ENCODE data around the gene MRTFA.
"Not testable (repeated sequence)": the region's sequence is repeated elsewhere in the genome, so short reads cannot be mapped to it uniquely, and the experiment has no call there.

The MRTFA gene

DNA sequence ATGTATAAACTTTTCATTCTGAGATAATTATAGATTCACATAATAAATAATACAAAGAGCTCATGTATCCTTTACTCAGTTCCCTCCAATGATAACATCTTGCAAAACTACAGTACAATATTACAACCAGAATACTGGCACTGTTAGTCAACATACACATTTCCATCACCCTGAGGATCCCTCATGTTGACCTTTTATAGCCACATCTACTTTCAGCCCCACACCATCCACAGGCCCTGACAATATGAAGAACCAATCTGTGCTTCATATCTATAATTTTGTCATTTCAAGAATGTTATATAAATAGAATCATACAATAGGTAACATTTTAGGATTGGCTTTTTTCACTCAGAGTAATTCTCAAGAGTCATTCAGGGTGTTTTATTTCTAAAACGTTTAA lies 115.5 kb downstream of the MRTFA start:
- DNase-seq (ENCODE audit: low read depth), result no peak

DNA sequence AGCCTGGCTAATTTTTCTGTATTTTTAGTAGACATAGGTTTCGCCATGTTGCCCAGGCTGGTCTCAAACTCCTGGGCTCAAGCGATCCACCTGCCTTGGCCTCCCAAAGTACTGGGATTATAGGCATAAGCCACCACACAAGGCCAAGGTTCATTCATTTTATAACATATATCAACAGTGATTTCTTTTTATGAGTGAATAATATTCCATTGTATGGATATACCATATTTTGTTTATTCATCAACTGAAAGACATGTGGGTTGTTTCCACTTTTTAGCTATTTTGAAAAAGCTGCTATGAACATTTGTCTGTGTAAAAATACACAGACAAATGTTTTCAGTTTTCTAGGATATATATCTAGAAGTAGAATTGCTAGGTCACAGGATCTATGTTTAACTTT lies 116.0 kb downstream of the MRTFA start:
- no peak for DNase-seq (ENCODE audit: low read depth)

DNA sequence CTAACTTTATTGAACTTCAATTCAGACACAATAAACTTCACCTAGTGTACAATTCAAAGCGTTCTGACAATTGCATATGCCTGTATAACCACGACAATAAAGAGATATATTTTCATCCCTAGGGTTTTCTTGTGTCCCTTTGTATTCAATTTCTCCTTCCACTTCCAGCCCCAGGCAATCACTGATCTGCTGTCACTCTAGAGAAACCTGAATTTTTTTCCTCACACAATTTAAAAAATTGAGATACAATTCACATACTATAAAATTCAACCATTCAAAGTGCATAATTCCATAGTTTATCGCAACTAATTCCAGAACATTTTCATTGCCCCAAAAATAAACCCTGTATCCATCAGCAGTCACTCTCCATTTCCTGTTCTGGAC lies 116.6 kb downstream of the MRTFA start:
- DNase-seq (ENCODE audit: low read depth), result no peak

DNA sequence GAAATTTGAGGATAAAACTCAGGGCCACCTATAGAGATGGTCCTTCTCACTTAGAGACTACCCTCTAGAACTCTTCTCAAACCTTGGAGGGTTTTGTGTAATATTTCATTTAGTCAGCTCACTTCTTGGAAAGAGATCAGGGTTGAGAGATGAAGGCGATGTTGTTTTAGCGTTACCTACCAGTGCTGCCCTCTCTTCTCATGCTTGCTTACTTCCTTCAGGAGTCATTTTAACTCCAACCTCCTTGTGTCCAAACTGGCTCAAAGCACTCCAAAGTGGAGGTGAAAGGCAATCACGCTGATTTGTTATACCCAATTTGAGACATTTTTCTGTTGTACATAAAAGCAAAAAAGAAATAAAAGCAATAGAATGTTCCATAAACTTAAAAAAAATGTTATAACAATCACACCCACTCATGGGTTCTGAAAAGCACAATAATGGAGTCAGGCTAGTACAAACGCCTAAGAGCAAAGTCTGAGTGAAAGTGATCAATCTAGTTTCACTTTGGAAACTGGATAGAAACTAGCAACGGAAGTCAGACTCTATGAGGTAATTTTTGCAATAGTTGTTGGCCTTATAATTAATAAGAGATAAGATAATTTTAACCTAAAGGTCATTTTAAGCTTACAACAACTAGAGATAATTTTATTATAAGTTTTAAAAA lies 117.1 kb downstream of the MRTFA start:
- DNase-seq (ENCODE audit: low read depth), result no peak

DNA sequence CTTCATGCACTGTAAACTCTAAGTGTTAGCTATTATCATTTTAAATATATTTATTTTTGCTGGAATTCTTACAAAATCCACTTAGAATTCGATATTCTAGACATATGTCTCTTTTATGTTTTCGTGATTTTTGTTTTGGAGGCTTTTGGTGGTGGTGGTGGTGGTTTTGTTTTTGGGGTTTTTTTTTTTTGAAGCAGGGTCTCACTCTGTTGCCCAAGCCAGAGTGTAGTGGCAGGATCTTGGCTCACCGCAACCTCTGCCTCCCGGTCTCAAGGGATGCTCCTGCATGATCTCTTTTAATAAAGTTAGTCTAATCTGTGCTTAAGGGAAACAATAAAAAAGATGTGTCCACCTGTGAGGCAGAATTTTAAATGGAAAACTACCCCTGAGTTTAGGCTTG lies 117.7 kb downstream of the MRTFA start:
- no peak for DNase-seq (ENCODE audit: low read depth)

DNA sequence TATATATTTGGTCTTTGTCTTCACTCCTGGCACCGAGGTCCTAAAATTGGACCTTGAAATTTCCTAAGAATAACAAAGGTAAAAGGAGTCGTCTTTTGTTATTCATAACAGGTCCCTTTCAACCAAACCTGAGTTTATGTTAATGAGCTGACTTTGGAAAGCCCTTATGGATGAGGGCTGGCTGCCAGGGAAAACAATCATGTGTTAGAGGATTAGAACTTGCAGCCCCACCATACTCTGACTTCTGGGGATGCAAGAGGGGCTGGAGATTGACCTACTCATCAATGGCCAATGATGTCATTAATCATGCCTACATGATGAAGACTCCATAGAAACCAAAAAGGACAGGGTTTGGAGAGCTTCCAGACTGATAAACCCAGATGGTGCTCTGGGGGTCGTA lies 118.9 kb downstream of the MRTFA start:
- DNase-seq (ENCODE audit: low read depth), result no peak

DNA sequence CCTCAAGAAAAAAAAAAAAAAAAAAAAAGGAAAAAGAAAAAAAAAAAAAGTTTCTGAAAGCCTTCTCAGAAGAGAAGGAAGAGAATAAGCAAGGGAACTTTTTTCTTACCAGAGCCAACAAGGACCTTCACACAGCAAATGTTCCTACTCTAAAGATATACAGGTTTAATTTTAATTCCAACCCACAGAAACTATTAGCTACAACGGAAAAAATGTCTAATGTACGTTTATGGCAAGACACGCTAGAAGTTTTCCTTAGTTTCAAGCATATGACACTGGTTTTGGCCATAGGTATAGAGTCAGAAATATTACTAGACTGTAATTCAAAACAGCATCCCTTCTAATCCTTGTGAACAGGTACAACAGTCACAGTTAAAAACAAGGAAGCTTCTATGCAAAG lies 120.1 kb downstream of the MRTFA start:
- no peak for DNase-seq (ENCODE audit: low read depth)

DNA sequence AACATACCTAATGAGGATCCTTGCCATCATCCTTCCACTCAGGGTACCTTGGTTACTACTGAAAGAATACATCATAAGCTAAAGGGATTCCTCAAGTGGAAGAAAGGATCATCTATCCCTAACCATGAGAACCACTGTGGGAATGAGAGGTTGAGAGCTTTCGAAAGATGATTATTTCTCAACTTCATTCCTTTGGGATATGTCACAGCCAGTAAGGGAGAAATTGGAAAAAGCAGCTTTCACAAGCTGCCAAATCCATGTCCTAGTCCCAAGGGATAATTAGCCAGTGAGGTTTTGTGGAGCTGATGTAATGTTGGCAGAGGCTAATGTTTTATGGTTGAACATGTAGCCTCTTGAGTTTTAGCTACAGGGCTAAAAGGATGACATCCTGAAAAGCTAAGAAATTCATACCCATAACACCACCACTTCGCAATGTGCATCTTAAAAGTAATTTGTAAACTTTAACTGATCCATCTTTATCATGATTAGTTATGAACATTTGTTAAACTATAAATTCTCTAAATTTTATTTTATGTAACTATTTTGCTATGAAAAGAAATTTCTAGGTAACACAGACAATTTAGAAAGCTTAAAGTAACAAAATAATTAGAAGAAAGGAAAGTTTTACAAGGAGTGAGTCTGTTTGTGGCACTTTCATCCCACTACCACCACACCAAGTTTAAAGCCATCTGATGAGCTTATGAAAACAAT lies 123.9 kb downstream of the MRTFA start:
- no peak for DNase-seq (ENCODE audit: low read depth)

DNA sequence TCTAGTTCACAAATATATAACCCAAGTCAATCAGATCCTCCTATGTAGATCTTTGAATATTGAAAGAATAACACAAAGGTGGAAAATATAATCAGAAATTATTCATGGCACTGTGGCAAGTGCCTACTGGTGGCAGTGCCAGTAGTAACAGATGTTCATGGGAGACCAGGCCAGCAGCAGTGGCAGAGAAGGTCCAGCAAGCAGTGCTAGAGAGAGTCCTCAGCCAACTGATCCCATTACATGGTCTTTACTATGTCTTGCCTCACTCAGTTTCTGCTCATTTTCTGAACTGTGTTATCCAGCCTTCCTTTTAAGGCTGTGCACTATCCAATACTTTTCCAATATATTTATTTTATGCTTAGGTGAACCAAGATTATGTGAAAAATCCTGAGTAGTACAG lies 124.9 kb downstream of the MRTFA start:
- no peak for DNase-seq (ENCODE audit: low read depth)

DNA sequence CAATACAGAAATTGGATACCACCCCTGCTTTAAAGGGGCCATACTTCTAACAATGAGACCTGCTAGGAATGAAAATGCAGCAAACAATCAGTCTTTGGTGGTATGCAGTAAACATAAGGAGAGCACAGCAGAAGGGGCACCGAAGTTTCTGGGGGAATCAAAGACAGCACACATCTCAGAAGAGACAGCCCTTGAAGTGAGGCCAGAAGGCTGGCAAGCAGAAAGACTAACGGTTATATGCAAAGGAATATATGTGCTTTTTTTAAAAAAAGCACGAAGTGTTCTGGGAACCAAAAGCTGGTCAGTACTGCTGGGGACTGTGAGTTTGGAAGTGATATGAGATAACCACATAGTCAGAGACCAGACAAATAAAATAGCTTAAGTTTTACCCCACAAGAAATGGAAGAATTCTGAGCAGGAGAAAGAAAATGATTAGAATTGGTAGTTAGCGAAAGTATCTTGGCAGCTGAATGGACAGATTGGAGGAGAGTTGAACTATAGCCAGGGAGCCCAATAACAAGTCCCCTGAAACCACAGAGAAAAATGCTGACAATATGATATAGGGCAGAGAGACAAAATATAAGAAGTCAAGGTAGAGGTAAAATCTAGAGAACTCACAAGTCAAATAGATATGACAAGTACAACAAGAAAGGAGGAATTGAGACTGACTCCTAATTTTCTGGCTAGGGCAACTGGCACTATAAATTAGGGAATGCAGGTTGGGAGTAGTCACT lies 125.7 kb downstream of the MRTFA start:
- DNase-seq (ENCODE audit: low read depth), result no peak

DNA sequence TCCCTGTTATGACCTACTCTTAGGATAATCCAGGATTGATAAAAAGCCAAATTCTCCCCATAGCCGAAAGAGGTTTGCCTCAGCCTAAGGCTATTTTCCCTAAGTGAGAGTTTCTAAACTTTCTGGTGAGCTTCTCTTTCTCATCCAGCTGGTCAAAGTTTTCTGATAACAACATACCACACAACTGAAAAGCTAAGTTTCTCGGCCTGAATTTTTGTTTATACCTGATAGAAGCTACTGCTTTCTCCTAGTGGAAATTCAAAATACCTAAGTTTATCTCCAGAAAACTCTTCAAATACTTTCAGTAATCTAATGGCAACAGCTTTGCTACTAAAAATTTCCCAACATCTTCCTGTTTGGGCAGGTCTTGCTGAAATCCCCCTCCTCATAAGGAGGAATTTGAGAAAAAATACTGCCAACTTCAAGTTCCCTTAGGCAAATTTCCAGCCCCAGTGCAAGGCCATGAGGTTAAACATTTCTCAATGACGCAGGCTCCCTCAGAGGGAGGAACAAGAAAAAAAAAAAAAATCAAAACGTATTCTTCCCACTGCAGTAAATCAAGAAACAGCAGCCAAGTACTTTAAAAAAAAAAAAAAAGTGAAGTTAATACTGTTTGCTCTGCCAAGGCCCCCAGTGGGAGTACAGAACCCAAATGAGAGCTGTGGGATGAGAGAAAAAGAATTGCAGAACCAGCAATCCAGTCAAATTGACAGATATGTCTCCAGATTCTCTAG lies 127.0 kb downstream of the MRTFA start:
- DNase-seq (ENCODE audit: low read depth), result no peak

DNA sequence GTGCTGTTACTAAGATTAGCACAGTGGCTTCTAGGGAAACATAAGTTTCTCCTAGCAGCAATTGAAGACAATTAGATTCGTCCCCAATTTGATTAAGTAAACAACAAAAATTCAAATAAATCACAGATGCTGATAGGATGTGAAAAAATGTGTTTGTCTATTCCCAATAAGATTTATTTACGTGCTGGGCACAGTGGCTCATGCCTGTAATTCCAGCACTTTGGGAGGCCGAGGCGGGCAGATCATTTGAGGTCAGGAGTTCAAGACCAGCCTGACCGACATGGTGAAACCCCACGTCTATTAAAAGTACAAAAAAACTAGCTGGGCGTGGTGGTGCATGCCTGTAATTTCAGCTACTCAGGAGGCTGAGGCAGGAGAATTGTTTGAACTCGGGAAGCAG lies 128.5 kb downstream of the MRTFA start:
- not testable (repeated sequence) for DNase-seq (ENCODE audit: low read depth)

DNA sequence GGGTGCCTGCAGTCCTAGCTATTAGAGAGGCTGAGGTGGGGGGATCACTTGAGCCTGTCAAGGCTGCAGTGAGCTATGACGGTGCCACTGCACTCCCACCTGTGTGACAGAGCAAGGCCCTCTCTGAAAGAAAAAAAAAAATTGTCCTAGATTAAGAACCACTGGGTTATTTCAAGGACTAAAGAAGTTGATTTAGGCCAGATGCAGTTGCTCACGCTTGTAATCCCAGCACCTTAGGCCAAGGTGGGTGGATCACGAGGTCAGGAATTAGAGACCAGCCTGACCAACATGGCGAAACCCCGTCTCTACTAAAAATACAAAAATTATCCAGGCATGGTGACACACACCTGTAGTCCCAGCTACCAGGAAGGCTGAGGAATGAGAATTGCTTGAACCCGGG lies 129.0 kb downstream of the MRTFA start:
- no peak for DNase-seq (ENCODE audit: low read depth)

DNA sequence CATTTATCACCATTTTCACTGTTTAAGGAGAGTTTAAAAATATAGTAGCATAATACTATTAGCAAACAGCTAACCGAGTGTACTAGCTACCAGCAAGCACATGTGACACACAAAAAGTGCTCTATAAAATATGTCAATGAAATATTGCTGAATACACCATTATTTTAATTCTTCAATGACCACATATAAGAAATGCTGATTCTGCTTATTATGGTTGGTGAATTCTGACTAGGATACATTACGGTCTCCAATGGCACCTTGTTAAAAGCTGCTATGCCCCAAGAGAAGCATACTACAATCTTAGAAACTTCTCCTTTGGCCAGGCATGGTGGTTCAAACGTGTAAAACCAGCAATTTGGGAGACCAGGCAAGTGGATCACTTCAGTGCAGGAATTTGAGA lies 129.8 kb downstream of the MRTFA start:
- DNase-seq (ENCODE audit: low read depth), result no peak

DNA sequence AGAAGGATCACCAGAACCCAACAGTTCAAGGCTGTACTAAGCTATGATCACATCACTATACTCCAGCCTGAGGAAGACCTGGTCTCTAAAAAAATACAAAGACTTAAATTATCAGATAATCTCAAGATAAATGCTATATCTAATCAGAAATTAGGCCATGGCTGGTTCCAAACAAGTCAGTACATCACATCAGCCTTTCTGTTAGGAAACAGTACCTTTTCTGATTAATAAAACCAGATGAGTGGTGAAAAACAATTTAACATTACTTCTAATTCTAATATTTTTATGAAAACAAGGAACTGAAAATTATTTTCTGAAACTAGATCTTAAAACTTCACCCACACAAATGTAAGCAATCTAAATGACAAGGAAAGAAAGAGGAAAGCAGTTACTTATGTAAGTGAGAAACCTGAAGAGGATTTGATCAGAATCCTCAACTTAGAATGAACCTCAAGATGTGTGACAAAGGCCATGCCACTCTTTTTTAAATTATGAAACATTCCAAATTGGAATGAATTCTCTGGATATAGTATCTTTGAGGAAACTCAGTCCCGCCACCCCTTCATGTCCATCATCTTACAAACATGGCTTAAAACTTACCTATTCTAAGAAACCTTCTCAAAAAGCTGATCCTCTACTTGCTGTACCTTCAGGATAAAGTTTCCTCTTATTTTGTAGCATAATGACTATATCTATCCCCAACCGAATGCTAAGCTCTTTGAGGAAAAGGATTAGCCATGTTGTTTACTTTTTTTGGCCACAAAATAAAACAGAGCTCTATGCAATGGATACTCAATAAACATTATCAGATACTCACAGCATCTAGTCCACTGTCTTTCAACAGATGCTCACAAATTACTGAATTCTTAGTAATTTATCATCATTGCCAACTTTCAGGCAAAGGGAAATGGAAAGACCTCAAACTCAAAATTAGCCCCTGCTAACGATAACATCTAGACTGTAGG lies 132.0 kb downstream of the MRTFA start:
- DNase-seq (ENCODE audit: low read depth), result no peak

DNA sequence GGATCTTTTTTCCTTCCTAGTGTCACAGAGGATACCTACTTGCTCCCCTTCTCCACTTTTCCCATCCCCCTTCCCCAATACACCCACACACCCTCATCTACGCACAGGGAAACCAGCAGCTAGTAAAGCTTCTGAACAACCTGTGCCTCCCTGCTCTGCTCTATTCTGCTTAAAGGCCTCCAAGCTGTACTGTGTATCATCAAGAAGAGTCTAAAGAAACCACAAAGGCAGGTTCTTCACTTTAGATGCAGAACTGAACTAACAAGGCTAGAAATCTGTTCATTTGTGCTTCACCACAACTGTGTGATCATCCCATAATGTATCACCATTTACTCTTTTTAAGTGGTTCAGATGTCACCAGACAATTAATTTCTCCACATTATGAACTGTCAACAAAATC lies 133.6 kb downstream of the MRTFA start:
- DNase-seq (ENCODE audit: low read depth), result no peak

DNA sequence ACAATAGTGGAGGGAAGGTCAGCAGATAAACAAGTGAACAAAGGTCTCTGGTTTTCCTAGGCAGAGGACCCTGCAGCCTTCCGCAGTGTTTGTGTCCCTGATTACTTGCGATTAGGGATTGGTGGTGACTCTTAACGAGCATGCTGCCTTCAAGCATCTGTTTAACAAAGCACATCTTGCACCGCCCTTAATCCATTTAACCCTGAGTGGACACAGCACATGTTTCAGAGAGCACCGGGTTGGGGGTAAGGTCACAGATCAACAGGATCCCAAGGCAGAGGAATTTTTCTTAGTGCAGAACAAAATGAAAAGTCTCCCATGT lies 136.1 kb downstream of the MRTFA start:
- not testable (repeated sequence) for DNase-seq (ENCODE audit: low read depth)

DNA sequence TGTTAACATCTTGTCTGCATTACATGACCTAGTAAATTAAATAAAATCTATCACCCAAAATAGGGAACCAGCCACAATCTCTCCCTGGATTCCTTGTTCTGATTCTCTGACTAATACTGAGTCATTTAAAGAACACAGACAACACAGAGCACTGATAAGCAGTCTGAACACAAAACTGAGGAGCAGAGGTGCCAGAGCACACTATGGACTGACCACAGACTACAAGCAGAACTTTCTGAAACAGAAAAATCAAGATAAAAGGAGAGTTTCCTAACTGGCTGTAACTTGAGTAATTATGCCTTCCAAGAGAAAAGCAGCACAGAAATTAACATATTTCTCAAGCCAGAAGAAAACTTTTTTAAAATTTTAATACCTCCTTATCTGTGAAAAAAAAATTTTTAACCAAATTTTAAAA lies 137.3 kb downstream of the MRTFA start:
- DNase-seq (ENCODE audit: low read depth), result no peak

DNA sequence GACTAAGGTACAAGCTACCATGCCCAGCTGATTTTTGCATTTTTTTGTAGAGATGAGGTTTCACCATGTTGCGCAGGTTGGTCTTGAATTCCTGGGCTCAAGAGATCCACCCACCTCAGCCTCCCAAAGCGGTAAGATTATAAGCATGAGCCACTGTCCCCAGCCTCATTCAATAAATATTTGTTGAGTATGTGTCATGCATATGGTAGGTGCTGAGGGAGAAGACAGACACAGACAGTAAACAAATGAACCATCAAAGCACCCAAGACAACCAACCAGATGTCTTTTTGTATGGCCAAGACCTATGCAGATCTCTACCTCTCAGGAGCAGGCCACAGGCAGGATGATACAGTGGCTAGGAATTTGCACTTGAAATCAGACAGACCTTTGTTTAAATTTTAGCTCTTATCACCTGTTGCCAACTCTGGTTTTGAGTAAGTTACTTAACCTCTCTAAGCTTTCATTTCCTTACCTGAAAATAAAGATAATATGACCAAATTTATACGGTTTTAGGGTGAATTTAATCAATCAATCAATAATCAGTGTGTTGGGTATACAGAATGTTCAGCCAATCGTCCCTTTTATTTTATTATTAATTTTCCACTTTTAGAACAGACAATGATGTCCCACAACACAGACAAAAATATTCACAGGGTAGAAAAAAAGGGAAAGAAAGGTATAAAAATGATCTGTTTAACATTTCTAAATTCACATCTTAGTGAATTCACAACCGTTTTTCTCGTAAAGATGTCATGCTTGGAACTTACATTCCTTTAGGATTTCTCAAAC lies 137.9 kb downstream of the MRTFA start:
- DNase-seq (ENCODE audit: low read depth), result no peak

DNA sequence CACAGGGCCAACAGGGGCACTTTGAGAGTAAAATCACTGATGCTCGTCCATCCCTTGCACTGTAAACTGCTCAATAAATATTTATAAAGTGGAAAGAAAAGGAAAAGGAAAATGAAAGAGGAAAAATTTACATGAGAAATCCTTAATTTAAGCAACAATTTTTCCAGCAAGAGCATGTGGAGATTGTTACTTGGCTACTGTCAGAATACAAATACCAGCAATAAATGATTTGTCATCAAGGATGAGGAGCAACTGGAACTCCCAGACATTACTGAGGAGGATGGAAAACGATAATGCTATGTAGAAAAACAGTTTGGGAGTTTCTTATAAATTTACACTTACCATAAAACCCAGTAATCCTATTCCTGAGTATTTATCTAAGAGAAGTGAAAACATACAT lies 143.1 kb downstream of the MRTFA start:
- no peak for DNase-seq (ENCODE audit: low read depth)

Data from stimulated activated CD4-positive, alpha-beta T cell treated with anti-CD3 and anti-CD28 coated beads, Interleukin-2, amount 100 ng/mL, for 4 hours (primary cell).